CD4-positive, alpha-beta T cell treated with Interleukin-15 for 4 hours (primary cell): Measurements from ENCODE around the gene UBXN10.
"Not testable (repeated sequence)": the region's sequence is repeated elsewhere in the genome, so short reads cannot be mapped to it uniquely, and the experiment has no call there.

Experiments used
- DNase-seq: peaks from one replicate; pipeline ENCODE4 v3.0.0-alpha.2; 2020; ENCODE audit warnings: low spot score

Gene UBXN10

DNA sequence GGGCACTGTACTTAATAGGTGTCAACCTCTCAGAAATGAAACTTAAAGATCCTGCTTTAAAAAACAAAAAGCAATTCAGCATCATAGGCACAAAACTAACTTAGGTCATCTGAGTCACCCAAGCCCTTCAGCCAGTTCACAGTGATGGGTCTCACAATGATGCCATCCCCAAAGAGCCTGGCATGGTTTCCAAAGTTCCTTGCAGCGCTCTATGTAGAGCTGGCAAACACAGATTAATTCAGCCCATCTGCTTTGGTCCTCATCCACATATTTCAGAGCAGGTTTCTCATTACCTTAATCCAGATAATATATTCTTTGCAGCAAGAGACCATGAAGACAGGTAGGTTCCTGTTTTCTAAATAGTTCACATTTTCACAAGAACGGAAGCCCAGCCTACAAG lies 15.1 kb downstream of the UBXN10 start:
- DNase-seq, result no peak

GRCh38 chr1:20202166-20202565 lies 16.3 kb downstream of the UBXN10 start:
- no peak for DNase-seq

- DNase-seq, result no peak
Observed at GRCh38 chr1:20207546-20207945, 21.6 kb downstream of the UBXN10 start.

DNA sequence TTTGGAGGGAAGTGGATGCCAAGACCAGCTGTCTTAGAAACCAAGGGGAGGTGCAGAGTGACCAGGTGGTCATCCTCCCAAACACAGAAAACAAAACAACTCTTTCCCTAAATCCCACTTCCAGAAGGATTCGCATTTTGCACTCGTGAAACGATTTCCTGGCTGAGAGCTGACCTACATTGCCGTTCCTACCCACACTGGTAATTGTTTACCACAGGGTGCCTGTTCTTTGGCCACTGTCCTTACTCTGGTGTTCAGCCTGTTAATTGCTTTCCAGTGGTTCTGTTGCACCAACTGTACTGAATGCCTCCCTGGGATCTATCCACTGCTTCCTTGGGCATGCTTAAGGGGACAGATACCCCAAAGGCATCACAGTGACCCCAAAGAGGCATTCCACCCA lies 23.6 kb downstream of the UBXN10 start:
- DNase-seq, result no peak

DNA sequence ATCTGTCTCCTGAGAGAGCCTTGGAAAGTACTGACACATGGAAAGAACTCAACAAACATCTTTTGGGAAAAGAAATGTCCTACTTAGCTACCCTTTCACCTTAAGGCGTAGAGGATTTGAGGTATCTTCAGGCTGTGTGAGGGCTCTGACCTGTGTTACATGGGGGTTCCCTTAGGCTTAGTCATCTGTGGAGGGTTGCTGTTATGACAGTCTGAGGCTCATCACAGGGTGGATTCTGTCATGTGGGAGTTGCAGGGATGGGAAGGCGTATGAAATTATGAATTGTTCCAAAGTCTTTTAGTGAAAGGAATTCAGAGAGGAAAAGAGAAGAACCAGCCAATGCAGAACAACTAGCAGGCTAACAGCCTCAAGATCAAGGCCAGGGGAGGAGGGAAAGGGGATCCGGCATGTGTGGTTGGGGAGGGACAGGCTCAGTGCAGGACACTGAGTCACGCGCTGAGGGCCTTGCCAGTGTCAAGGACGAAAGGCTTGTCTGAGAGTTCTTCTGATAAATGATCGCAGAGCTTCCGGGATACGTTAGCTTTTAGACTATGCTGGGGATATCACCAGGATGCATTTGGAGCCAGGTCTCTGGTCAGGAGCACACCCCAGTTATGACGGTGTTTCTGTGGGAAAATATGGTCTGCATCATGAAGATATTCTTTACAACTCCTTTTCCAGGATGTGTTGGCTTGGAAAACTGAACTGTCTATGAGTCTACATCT lies 25.0 kb downstream of the UBXN10 start:
- DNase-seq, result no peak

- no peak for DNase-seq
Observed at GRCh38 chr1:20211511-20211931, 25.6 kb downstream of the UBXN10 start.

DNA sequence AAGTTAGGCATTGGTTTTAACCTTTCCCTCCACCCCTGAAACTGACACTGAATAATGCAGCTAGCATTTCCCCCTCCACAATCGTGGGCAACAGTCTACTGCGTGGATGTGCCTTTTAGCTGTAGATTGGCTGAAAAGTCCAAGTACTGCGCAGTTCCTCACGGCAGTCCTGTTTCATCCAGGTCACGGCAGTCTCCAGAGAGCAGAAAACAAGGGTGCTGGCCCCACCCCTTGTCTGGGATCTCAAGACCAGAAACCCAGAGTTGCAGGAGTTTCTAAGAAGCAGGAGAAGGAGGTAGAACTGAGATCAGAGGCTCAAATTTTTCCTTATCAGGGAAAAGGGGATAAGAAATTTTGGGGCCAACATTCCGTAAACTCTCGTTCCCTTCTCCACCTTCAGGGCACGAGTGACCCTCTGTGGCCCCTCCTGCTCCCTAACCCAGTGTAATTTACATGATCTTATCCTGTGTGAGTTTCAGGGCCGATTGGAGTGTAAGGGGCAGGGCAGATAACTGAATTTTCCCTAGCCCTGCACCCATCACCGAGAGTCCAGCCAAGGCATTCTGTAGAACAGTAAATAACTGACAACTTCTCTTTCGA lies 26.3 kb downstream of the UBXN10 start:
- DNase-seq, result no peak

DNA sequence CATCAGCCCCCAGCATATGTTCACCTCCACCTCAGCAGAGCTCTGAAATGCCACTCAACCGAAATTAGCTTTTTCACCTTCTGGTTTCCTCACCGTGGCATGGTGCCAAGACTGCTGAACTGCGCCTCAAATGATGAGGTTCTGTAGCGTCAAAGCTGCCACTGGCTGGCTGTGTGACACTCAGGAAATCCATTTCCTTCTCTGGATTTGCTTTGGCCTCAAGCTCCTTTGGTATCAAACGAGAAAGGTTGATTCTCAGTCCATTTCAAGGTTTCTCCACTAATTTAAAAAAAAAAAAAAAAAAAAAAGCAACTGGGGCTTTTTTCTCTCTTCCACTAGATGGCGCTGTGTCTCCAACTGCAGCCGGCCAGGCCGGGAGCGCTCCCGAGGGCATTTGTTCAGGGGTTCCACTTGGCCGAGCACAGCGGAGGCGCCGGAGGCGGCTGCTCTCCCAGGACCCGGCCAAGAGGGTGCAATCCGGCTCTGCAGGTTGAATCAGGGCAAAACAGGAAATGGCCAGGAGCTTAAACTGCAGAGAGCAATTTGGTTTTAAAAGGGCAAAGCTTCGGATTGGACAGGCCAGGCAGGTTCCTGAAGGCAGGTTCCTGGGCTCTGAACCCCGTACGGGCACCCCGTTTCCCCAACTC lies 26.9 kb downstream of the UBXN10 start:
- DNase-seq, result peak; percentile 50

- no peak for DNase-seq
Observed at GRCh38 chr1:20215716-20216115, 29.8 kb downstream of the UBXN10 start.

DNA sequence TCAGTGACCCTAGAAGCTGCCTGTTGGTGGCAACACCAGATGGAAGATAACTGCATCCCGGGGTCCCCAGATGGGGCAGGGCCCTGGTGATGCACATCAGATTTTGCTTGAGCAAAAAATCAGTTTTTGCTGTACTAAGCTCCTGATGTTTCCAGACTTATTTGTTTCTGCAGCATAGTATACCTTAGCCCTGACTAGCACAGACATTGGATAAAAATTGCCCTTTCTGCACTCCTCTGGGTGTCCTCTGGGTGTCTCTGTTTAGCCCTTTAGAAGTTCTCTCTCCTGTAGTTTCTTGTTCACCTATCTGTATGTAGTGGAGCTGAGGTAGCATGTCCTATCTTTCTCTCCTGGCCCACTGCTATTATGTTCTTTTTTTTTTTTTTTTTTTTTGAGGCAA lies 30.7 kb downstream of the UBXN10 start:
- DNase-seq, result no peak

GRCh38 chr1:20219053-20219452 lies 33.2 kb downstream of the UBXN10 start:
- DNase-seq, result not testable (repeated sequence)

DNA sequence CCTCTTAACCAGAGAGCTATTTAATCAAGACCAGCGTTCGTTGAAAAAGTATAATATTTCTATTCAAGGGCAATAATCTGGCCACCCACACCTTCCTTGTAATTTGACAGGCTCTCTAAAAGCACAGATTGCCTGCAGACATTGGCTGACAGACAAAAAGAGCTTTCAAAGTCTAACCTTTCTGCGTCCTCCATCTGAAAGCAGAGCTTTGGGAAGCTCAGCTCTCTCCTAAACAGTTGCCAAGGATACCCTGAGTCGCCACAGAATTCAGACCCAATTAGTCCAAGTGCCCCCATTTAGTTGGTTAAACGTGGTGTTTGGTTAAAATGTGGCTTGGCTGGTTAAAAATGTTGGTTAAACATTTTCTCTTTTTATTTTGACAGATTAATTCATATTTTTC lies 34.1 kb downstream of the UBXN10 start:
- DNase-seq, result no peak

GRCh38 chr1:20223106-20223505 lies 37.2 kb downstream of the UBXN10 start:
- DNase-seq, result no peak

- no peak for DNase-seq
Observed at GRCh38 chr1:20223551-20224419, 37.9 kb downstream of the UBXN10 start.

DNA sequence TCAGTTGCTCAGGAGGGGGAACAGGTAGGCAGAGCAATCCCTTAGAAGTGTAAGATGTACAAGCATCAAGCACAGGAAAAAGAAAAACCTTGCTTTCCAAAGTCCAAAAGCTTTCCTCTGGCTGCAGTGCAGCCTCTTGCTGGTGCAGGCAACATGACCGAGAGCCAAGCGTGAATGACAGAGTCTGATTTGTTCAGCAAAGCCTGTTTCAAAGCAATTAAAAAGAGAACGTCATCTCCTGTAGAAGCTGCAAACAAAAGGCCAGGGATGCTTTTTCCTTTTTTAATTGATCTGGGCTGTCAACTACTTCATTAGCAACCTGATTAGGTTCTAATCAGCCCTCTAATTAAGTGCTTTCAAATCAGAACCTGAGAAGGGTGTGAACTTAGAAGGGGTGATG lies 38.6 kb downstream of the UBXN10 start:
- no peak for DNase-seq

- DNase-seq, result no peak
Observed at GRCh38 chr1:20227704-20228103, 41.8 kb downstream of the UBXN10 start.

DNA sequence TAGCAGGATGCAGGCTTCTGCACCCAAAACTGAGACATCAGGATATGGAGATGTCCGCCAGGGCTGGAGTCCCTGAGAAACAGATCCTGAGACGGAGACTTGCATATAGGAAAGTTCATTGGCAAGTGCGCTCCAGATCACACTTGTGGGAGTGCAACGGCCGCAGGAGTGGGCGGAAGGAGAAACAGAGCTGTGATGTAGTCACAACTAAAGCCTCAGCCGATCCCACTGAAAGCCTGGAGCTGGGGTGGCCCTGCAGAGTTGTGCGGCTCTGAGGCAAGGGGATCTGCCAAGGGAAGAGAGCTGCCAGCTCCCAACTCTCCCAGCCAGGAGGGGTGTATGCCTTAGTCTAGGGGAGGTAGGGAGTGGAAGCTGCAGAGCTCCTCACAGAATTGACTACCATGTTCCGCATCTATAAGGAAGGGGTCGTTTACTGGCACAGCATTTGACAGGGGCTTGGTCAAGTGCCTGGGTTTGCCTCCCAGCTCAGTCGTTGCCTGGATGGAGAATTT lies 42.5 kb downstream of the UBXN10 start:
- no peak for DNase-seq

- DNase-seq, result no peak
Observed at GRCh38 chr1:20229171-20229570, 43.3 kb downstream of the UBXN10 start.

GRCh38 chr1:20232564-20232963 lies 46.7 kb downstream of the UBXN10 start:
- DNase-seq, result not testable (repeated sequence)

- DNase-seq, result peak; percentile 16
Observed at GRCh38 chr1:20233394-20233793, 47.5 kb downstream of the UBXN10 start.

- DNase-seq, result no peak
Observed at GRCh38 chr1:20233866-20234265, 48.0 kb downstream of the UBXN10 start.
